SU-DHL-6 (cell line): ENCODE data around the gene OR10Z1.

Experiments used
- H2AFZ ChIP-seq: fragments of 200-600 bp; sonication (generic); 2 replicates; pipeline ENCODE4 v1.6.1; 2014; ENCODE audit warnings: low read depth, mild to moderate bottlenecking, moderate library complexity, mixed read lengths, antibody characterized with exemption, low read length; ENCODE audit not compliant: severe bottlenecking
- H3F3A ChIP-seq: fragments of 200-600 bp; shearing (Covaris generic); 2 replicates; pipeline ENCODE4 v1.6.0; 2016; ENCODE audit warnings: antibody characterized with exemption, mild to moderate bottlenecking; ENCODE audit not compliant: insufficient read depth
- H3K27ac ChIP-seq: fragments of 200-600 bp; sonication (generic); 2 replicates; pipeline ENCODE4 v1.5.1; 2016; ENCODE audit warnings: low read depth, mild to moderate bottlenecking, low read length, moderate library complexity, mixed read lengths
- H3K27me3 ChIP-seq: fragments of 200-600 bp; sonication (generic), shearing (Covaris generic); 2 replicates; pipeline ENCODE4 v1.6.0; 2014; ENCODE audit warnings: mild to moderate bottlenecking, low read length
- H3K36me3 ChIP-seq: fragments of 200-600 bp; sonication (generic); 2 replicates; pipeline ENCODE4 v1.6.1; 2014; ENCODE audit warnings: mild to moderate bottlenecking, low read length, mixed read lengths
- H3K4me2 ChIP-seq: fragments of 300-600, 200-600 bp; shearing (Covaris generic), sonication (generic); 2 replicates; pipeline ENCODE4 v1.6.0; 2014; ENCODE audit warnings: low read length, low read depth, mild to moderate bottlenecking; ENCODE audit not compliant: poor library complexity, severe bottlenecking
- H3K4me3 ChIP-seq: fragments of 200-600 bp; sonication (generic); 2 replicates; pipeline ENCODE4 v1.5.1; 2014; ENCODE audit warnings: antibody characterized with exemption, low read length, mild to moderate bottlenecking, mixed read lengths; ENCODE audit not compliant: insufficient read depth, poor library complexity, severe bottlenecking
- H3K79me2 ChIP-seq: fragments of 200-600 bp; sonication (generic); 2 replicates; pipeline ENCODE4 v1.6.1; 2014; ENCODE audit warnings: mild to moderate bottlenecking, low read length, moderate library complexity; ENCODE audit not compliant: insufficient read depth
- H3K9ac ChIP-seq: fragments of 200-600 bp; sonication (generic); 2 replicates; pipeline ENCODE4 v1.7.0; 2014; ENCODE audit warnings: mild to moderate bottlenecking, low read length
- H3K9me2 ChIP-seq: fragments of 200-600 bp; sonication (generic); replicated peaks from 2 replicates; pipeline ENCODE4 v1.6.1; 2014; ENCODE audit warnings: low read length; ENCODE audit not compliant: insufficient read depth
- H3K9me3 ChIP-seq: fragments of 200-600 bp; sonication (generic); 2 replicates; pipeline ENCODE4 v1.6.1; 2014; ENCODE audit warnings: low read length, mixed read lengths; ENCODE audit not compliant: insufficient read depth
- H4K20me1 ChIP-seq: fragments of 200-600 bp; sonication (generic); 2 replicates; pipeline ENCODE4 v1.6.1; 2014; ENCODE audit warnings: low read depth, mild to moderate bottlenecking, antibody characterized with exemption, low read length, moderate library complexity, mixed read lengths
- EZH2phosphoT487 ChIP-seq: fragments of 200-600 bp; sonication (generic), shearing (Covaris generic); conservative IDR thresholded peaks from 2 replicates; pipeline ENCODE4 v1.6.1; 2018; ENCODE audit warnings: mild to moderate bottlenecking, antibody characterized with exemption, low read length, moderate library complexity, mixed read lengths
- TF ChIP-seq, protein P1 (sequence below): fragments of 200-600 bp; sonication (generic); IDR thresholded peaks from one replicate; pipeline ENCODE4 v1.5.1; 2017; ENCODE audit warnings: antibody characterized with exemption, mild to moderate bottlenecking, low read length, moderate library complexity; ENCODE audit not compliant: insufficient read depth, poor library complexity, severe bottlenecking

OR10Z1 gene

DNA sequence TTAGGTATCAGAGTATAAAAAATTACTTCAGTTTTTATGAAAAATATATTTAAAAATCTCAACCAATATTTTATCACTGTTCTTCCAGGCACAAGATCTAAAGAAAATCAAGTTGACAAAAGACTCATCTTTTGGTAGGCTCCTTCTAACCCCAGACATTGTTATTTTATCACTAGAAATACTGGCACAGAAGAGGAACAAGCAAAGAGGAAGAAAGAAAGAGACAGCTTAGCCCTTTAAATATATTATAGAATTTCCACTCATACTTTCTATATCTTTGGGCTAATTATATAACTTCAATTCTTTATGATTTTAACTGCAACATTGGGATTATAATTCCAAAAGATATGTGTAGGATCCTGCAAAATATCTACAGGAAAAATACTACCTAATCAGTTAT lies 49.0 kb downstream of the OR10Z1 start:
- H3K9me3 ChIP-seq: no peaks in the 10 kb centered on the region
- H3K27ac ChIP-seq: no peak overlapping the region
- H3K36me3 ChIP-seq: no peaks in the 10 kb centered on the region
- H3F3A ChIP-seq: no peaks in the 10 kb centered on the region
- H3K4me3 ChIP-seq: no peak overlapping the region
- H4K20me1 ChIP-seq: no peaks in the 10 kb centered on the region
- H3K27me3 ChIP-seq: no peaks in the 10 kb centered on the region
- no peak overlapping the region for H2AFZ ChIP-seq
- H3K9ac ChIP-seq: no peak overlapping the region
- no peaks in the 10 kb centered on the region for H3K9me2 ChIP-seq
- H3K79me2 ChIP-seq: no peaks in the 10 kb centered on the region
- no peak for TF ChIP-seq EZH2phosphoT487
- TF ChIP-seq, protein P1, sequence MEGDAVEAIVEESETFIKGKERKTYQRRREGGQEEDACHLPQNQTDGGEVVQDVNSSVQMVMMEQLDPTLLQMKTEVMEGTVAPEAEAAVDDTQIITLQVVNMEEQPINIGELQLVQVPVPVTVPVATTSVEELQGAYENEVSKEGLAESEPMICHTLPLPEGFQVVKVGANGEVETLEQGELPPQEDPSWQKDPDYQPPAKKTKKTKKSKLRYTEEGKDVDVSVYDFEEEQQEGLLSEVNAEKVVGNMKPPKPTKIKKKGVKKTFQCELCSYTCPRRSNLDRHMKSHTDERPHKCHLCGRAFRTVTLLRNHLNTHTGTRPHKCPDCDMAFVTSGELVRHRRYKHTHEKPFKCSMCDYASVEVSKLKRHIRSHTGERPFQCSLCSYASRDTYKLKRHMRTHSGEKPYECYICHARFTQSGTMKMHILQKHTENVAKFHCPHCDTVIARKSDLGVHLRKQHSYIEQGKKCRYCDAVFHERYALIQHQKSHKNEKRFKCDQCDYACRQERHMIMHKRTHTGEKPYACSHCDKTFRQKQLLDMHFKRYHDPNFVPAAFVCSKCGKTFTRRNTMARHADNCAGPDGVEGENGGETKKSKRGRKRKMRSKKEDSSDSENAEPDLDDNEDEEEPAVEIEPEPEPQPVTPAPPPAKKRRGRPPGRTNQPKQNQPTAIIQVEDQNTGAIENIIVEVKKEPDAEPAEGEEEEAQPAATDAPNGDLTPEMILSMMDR: no peak
- no peak overlapping the region for H3K4me2 ChIP-seq

DNA sequence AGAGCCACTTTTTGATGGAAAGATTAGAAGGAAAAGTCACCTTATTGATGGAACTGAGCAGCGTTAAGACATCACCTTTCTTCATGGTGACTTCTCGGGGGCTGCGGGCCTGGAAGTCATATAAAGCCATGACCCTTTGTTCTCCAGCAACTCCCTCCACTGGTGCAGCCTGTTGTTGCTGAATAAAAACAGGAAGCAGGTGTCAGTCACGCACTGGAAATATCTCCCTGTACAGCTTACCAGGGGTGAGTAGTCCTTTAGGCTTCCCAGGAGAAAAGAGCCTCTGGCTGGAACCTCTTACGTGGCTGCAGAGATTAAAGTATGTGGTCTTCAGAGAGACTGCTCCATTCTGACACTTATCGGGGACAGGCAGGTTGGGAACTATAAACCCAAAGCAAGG lies 49.5 kb downstream of the OR10Z1 start:
- Histone ChIP-seq H3K79me2 (no peaks in the 10 kb centered on the region), H3K27ac (no peak overlapping the region), H4K20me1 (no peaks in the 10 kb centered on the region), H3K9me3 (no peaks in the 10 kb centered on the region), H3K9me2 (no peaks in the 10 kb centered on the region), H3K9ac (no peak overlapping the region), H3K36me3 (no peaks in the 10 kb centered on the region), H2AFZ (no peak overlapping the region), H3K4me3 (no peak overlapping the region), H3K4me2 (no peak overlapping the region), H3K27me3 (no peaks in the 10 kb centered on the region), H3F3A (no peaks in the 10 kb centered on the region)
- TF ChIP-seq, protein P1: no peak
- TF ChIP-seq EZH2phosphoT487: no peak
